Breast epithelium (tissue), 3 donors: Measurements from ENCODE around the gene RHEX.

ENCODE experiments used
- CTCF ChIP-seq, 3 donors: fragments of 450-650 bp; IDR thresholded peaks; one replicate each; pipeline ENCODE4 v1.5.1; 2016 to 2017; ENCODE audit warnings: antibody characterized with exemption in 3 of 3, mild to moderate bottlenecking in 3 of 3, moderate library complexity in 3 of 3
- POLR2A ChIP-seq: fragments of 450-650 bp; IDR thresholded peaks from one replicate; pipeline ENCODE4 v1.6.1; 2016; ENCODE audit warnings: antibody characterized with exemption, mild to moderate bottlenecking, moderate library complexity
- POLR2AphosphoS5 ChIP-seq, 3 donors: sonication (generic); formaldehyde crosslinking; IDR thresholded peaks; one replicate each; pipeline ENCODE4 v1.6.1; 2017; ENCODE audit warnings: antibody characterized with exemption in 3 of 3

- no peak for TF ChIP-seq CTCF (IDR thresholded peaks at IDR 0.05)
- no peak for TF ChIP-seq POLR2A
- no peak for TF ChIP-seq POLR2AphosphoS5 (IDR thresholded peaks at IDR 0.05)
These were observed 31.2 kb upstream of the RHEX start for GRCh38 chr1:206021626-206022365.
